Transverse colon (tissue), 4 donors: Measurements from ENCODE around the gene SCAI.

ENCODE experiments used
- CTCF ChIP-seq, 5 experiments: fragments of 200-600 bp in 3 of 5; fragments of 450-650 bp in 2 of 5; sonication (generic) in 3 of 5; IDR thresholded peaks; 1 replicate in 2 of 5; 2 replicates in 3 of 5; pipeline ENCODE4 v1.5.1; 2016 to 2017; ENCODE audit warnings: antibody characterized with exemption in 5 of 5, inconsistent platforms in 3 of 5, mild to moderate bottlenecking in 2 of 5, moderate library complexity in 1 of 5
- EP300 ChIP-seq: sonication (generic); formaldehyde crosslinking; IDR thresholded peaks from one replicate; pipeline ENCODE4 v1.6.1; 2017; ENCODE audit warnings: antibody characterized with exemption, low read depth
- POLR2AphosphoS5 ChIP-seq, 3 donors: sonication (generic); formaldehyde crosslinking; IDR thresholded peaks; one replicate each; pipeline ENCODE4 v1.6.1; 2016; ENCODE audit warnings: antibody characterized with exemption in 3 of 3

GRCh38 chr9:125038166-125038565, 105.2 kb downstream of the SCAI start:
- no peak for TF ChIP-seq POLR2AphosphoS5 (IDR thresholded peaks at IDR 0.05)
- TF ChIP-seq EP300 = no peak
- no peak for TF ChIP-seq CTCF (IDR thresholded peaks at IDR 0.05)
